Smooth muscle cell (in vitro differentiated cells): ENCODE results near the gene UFC1. TPM values are rescaled to one million over a fixed set of nuclear protein-coding genes. Genes with fewer than 3 reads are reported as not detected.

ENCODE experiments used
- DNase-seq: peaks from one replicate; lab custom pipeline; 2025; ENCODE audit not compliant: unreplicated experiment; lab: John Stamatoyannopoulos, UW
- H2AFZ ChIP-seq: fragments of 200-600 bp; sonication (generic); 2 replicates; pipeline ENCODE4 v1.6.0; 2016; ENCODE audit warnings: antibody characterized with exemption, low read depth, mild to moderate bottlenecking
- H3F3A ChIP-seq: fragments of 200-600 bp; sonication (generic); 2 replicates; pipeline ENCODE4 v1.6.0; 2017; ENCODE audit warnings: antibody characterized with exemption, low read depth
- H3K27ac ChIP-seq: fragments of 200-600 bp; sonication (generic); 2 replicates; pipeline ENCODE4 v1.5.1; 2016; ENCODE audit warnings: low read depth, mild to moderate bottlenecking
- H3K27me3 ChIP-seq: fragments of 200-600 bp; sonication (generic); 2 replicates; pipeline ENCODE4 v1.6.1; 2016; ENCODE audit warnings: low read depth, mild to moderate bottlenecking
- H3K36me3 ChIP-seq: fragments of 200-600 bp; sonication (generic); 2 replicates; pipeline ENCODE4 v1.5.1; 2016; ENCODE audit warnings: low read depth
- H3K4me1 ChIP-seq: fragments of 200-600 bp; sonication (generic); 2 replicates; pipeline ENCODE4 v1.5.1; 2016; ENCODE audit warnings: low read depth
- H3K4me2 ChIP-seq: fragments of 200-600 bp; sonication (generic); 2 replicates; pipeline ENCODE4 v1.6.0; 2016; ENCODE audit warnings: mild to moderate bottlenecking
- H3K4me3 ChIP-seq: fragments of 200-600 bp; sonication (generic); 2 replicates; pipeline ENCODE4 v1.5.1; 2016; ENCODE audit warnings: mild to moderate bottlenecking
- H3K79me2 ChIP-seq: fragments of 200-600 bp; sonication (generic); 2 replicates; pipeline ENCODE4 v1.6.0; 2016; ENCODE audit warnings: low read depth, mild to moderate bottlenecking
- H3K9ac ChIP-seq: fragments of 200-600 bp; sonication (generic); 2 replicates; pipeline ENCODE4 v1.6.0; 2016; ENCODE audit warnings: low read depth
- H3K9me3 ChIP-seq: fragments of 200-600 bp; sonication (generic); replicated peaks from 2 replicates; pipeline ENCODE4 v1.5.1; 2016; ENCODE audit warnings: low read depth
- H4K20me1 ChIP-seq: fragments of 200-600 bp; sonication (generic); 2 replicates; pipeline ENCODE4 v1.6.0; 2016; ENCODE audit warnings: low read depth
- CTCF ChIP-seq: fragments of 200-600 bp; sonication (generic); IDR thresholded peaks from 2 replicates; pipeline ENCODE4 v1.5.1; 2017; ENCODE audit warnings: borderline replicate concordance, mild to moderate bottlenecking, antibody characterized with exemption; ENCODE audit not compliant: insufficient read depth, poor library complexity, severe bottlenecking
- whole genome bisulfite sequencing: methylation state at CpG from one replicate; pipeline ENCODE4 v1.1.7; 2016; ENCODE audit warnings: low lambda C conversion rate; 5-methylcytosine and 5-hydroxymethylcytosine counted together
- polyA plus RNA-seq: library from polyadenylated mRNA; unstranded; fragments of >200 nt; fragmentation: Nextera tagmentation; extraction: Ambion mirVana; gene quantifications from 2 replicates; pipeline ENCODE4 v1.2.1, GENCODE V29; 2016
- total RNA-seq: library from RNA; depleted of rRNA; stranded (reverse); fragments of >200 nt; gene quantifications from 2 replicates; pipeline ENCODE4 v1.2.3, GENCODE V29; 2014

The UFC1 gene
- total and polyA plus RNA-seq, 2 experiments from 2014 or later = 57.1 to 81.5 TPM

DNA sequence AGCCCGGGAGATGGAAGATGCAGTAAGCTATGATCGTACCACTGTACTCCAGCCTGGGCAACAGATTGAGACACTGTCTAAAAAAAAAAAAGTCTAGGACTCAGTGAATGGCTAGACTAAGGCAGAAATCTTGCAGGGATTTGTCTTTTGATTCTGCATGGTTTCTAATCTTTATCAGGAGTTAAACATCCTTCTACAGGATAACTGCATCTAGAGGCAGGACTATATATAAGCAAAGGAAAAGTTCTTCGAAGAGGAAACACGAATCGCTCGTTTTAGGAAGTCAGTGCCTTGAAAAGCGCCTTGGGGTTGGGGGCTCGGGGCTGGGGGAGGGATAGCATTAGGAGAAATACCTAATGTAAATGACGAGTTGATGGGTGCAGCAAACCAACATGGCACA lies 602 bp upstream of the UFC1 start:
- peak overlapping the region; percentile 98 for H3K9ac ChIP-seq
- DNase-seq = no peak
- H3K4me1 ChIP-seq = peaks cover 6% of the 10 kb centered on the region
- H4K20me1 ChIP-seq = no peaks in the 10 kb centered on the region
- H3K27ac ChIP-seq = peak overlapping the region; percentile 93
- peaks cover 10% of the 10 kb centered on the region for H3K79me2 ChIP-seq
- WGBS = 26% methylated on average over 9 of the region's 9 CpGs
- peak overlapping the region; percentile 88 for H2AFZ ChIP-seq
- H3K36me3 ChIP-seq = no peaks in the 10 kb centered on the region
- H3K4me3 ChIP-seq = peak overlapping the region; percentile 78
- H3K9me3 ChIP-seq = no peaks in the 10 kb centered on the region
- H3K27me3 ChIP-seq = no peaks in the 10 kb centered on the region
- peak overlapping the region; percentile 86 for H3K4me2 ChIP-seq
- H3F3A ChIP-seq = no peaks in the 10 kb centered on the region
- TF ChIP-seq CTCF = no peak

GRCh38 chr1:161157867-161158266 lies 4.1 kb downstream of the UFC1 start:
- Histone ChIP-seq H3K9ac (no peak overlapping the region), H3K4me2 (no peak overlapping the region), H3K27me3 (no peaks in the 10 kb centered on the region), H3K4me3 (no peak overlapping the region), H3K79me2 (peaks cover 10% of the 10 kb centered on the region), H3K27ac (no peak overlapping the region), H3F3A (no peaks in the 10 kb centered on the region), H3K36me3 (no peaks in the 10 kb centered on the region), H2AFZ (no peak overlapping the region), H3K9me3 (no peaks in the 10 kb centered on the region), H3K4me1 (peaks cover 11% of the 10 kb centered on the region), H4K20me1 (no peaks in the 10 kb centered on the region)
- no peak for DNase-seq
- TF ChIP-seq CTCF = no peak
- 96% methylated on average over 1 of the region's 1 CpG for WGBS

DNA sequence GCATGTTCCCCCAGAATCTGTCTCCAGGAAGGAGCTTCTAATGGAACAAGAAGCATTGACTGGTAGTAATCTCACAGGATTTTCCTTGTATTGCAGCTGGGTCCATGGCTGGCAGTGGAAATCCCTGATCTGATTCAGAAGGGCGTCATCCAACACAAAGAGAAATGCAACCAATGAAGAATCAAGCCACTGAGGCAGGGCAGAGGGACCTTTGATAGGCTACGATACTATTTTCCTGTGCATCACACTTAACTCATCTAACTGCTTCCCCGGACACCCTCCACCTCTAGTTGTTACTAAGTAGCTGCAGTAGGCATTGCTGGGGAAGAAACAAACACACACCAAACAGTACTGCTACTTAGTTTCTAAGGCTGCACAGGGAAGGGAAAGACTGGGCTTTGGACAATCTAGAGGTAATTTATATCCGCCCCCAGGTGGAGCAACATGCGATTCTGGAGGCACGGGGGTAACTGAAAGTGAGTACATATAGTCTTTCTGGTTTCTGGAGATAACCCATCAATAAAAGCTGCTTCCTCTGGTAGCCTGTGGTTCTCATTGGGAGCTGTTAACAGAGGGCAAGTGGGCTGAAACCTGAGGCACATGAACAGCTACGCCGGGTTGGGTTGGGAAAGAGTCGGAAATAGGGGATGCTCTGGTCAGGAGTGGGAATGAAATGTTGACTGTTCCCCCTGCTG lies 4.7 kb downstream of the UFC1 start:
- Histone ChIP-seq H3K9ac (peak overlapping the region; percentile 75), H3K4me1 (peaks cover 11% of the 10 kb centered on the region)

More for the DNA sequence above, 4.7 kb downstream of the UFC1 start:
- peaks cover 10% of the 10 kb centered on the region for H3K79me2 ChIP-seq
- peak overlapping the region; percentile 69 for H3K27ac ChIP-seq
- H4K20me1 ChIP-seq = no peaks in the 10 kb centered on the region
- no peak for TF ChIP-seq CTCF
- peak overlapping the region; percentile 81 for H3K4me3 ChIP-seq
- H2AFZ ChIP-seq = no peak overlapping the region
- DNase-seq = no peak
- no peaks in the 10 kb centered on the region for H3K27me3 ChIP-seq
- no peaks in the 10 kb centered on the region for H3K36me3 ChIP-seq
- 89% methylated on average over 9 of the region's 9 CpGs for WGBS
- H3K9me3 ChIP-seq = no peaks in the 10 kb centered on the region
- H3K4me2 ChIP-seq = peak overlapping the region; percentile 99
- no peaks in the 10 kb centered on the region for H3F3A ChIP-seq
